HepG2 (cell line): ENCODE measurements around the gene MVK. TPM values are rescaled to one million over a fixed set of nuclear protein-coding genes. Genes with fewer than 3 reads are reported as not detected.

Source experiments
- ARNT2 ChIP-seq: sonication (generic); formaldehyde crosslinking; IDR thresholded peaks from 2 replicates; pipeline ENCODE4 v1.8.0; 2022; ENCODE audit warnings: mild to moderate bottlenecking, low read depth, missing genetic modification reagents, moderate library complexity
- CENPX ChIP-seq: sonication (generic); formaldehyde crosslinking; IDR thresholded peaks from 2 replicates; pipeline ENCODE4 v1.9.0; 2021; ENCODE audit warnings: mild to moderate bottlenecking, missing genetic modification reagents, moderate library complexity
- E2F2 ChIP-seq: sonication (generic); formaldehyde crosslinking; IDR thresholded peaks from 2 replicates; pipeline ENCODE4 v1.4.0; 2020; ENCODE audit warnings: missing genetic modification reagents, borderline replicate concordance
- ERF ChIP-seq: IDR thresholded peaks from 2 replicates; pipeline ENCODE4 v1.6.1; 2018; ENCODE audit warnings: missing biosample characterization, missing genetic modification reagents
- FOXP1 ChIP-seq, 2 experiments: fragments of 450-650 bp in 1 of 2; IDR thresholded peaks; 2 replicates each; pipeline ENCODE4 v1.6.1; 2017 to 2018; ENCODE audit warnings: antibody characterized with exemption in 1 of 2
- GTF2F1 ChIP-seq: fragments of 150-350 bp; IDR thresholded peaks from 2 replicates; pipeline ENCODE4 v1.6.1; 2014; ENCODE audit warnings: low read length
- HNRNPLL ChIP-seq: fragments of 200-400 bp; formaldehyde crosslinking; IDR thresholded peaks from 2 replicates; pipeline ENCODE4 v1.6.1; 2017; ENCODE audit warnings: mild to moderate bottlenecking, low read depth, low read length; ENCODE audit not compliant: poor library complexity, severe bottlenecking
- MTERF4 ChIP-seq: sonication (generic); formaldehyde crosslinking; IDR thresholded peaks from 2 replicates; pipeline ENCODE4 v1.8.0; 2023; ENCODE audit warnings: mild to moderate bottlenecking, missing genetic modification reagents
- MXI1 ChIP-seq: IDR thresholded peaks from 3 replicates; pipeline ENCODE4 v1.6.1; 2012; ENCODE audit warnings: low read depth, low read length, inconsistent platforms, borderline replicate concordance
- PATZ1 ChIP-seq: sonication (generic); formaldehyde crosslinking; IDR thresholded peaks from 2 replicates; pipeline ENCODE4 v1.4.0; 2020; ENCODE audit warnings: missing genetic modification reagents
- RFX1 ChIP-seq: fragments of 450-650 bp; IDR thresholded peaks from 2 replicates; pipeline ENCODE4 v1.6.1; 2017
- RFXANK ChIP-seq: IDR thresholded peaks from 2 replicates; pipeline ENCODE4 v1.6.1; 2016
- SIN3A ChIP-seq: IDR thresholded peaks from 2 replicates; pipeline ENCODE4 v1.6.1; 2011; ENCODE audit warnings: low read depth, mild to moderate bottlenecking, control low read depth, low read length, borderline replicate concordance
- SOX6 ChIP-seq, 2 experiments: fragments of 450-650 bp in 1 of 2; sonication (generic) in 1 of 2; formaldehyde crosslinking in 1 of 2; IDR thresholded peaks; 2 replicates each; pipeline versions ENCODE4 v1.4.0 to v1.6.1; 2017 to 2020; ENCODE audit warnings: antibody characterized with exemption in 1 of 2, mild to moderate bottlenecking in 1 of 2, missing genetic modification reagents in 1 of 2
- SP2 ChIP-seq: sonication (generic); formaldehyde crosslinking; IDR thresholded peaks from 2 replicates; pipeline ENCODE4 v1.5.1; 2020; ENCODE audit warnings: mild to moderate bottlenecking, missing genetic modification reagents
- THAP8 ChIP-seq: sonication (generic); formaldehyde crosslinking; IDR thresholded peaks from 2 replicates; pipeline ENCODE4 v1.5.1; 2020; ENCODE audit warnings: missing genetic modification reagents, mild to moderate bottlenecking, borderline replicate concordance
- WIZ ChIP-seq: sonication (generic); formaldehyde crosslinking; IDR thresholded peaks from 2 replicates; pipeline ENCODE4 v1.5.1; 2020; ENCODE audit warnings: mild to moderate bottlenecking, missing genetic modification reagents
- ZBTB21 ChIP-seq: sonication (generic); formaldehyde crosslinking; IDR thresholded peaks from 2 replicates; pipeline ENCODE4 v1.4.0; 2020; ENCODE audit warnings: missing genetic modification reagents
- ZFP82 ChIP-seq: sonication (generic); formaldehyde crosslinking; IDR thresholded peaks from 2 replicates; pipeline ENCODE4 v1.5.1; 2020; ENCODE audit warnings: mild to moderate bottlenecking, missing genetic modification reagents, borderline replicate concordance
- ZNF207 ChIP-seq: fragments of 450-650 bp; IDR thresholded peaks from 2 replicates; pipeline ENCODE4 v1.6.1; 2016; ENCODE audit warnings: antibody characterized with exemption, borderline replicate concordance
- ZNF550 ChIP-seq: sonication (generic); formaldehyde crosslinking; IDR thresholded peaks from 2 replicates; pipeline ENCODE4 v1.4.0; 2020; ENCODE audit warnings: mild to moderate bottlenecking, missing genetic modification reagents, borderline replicate concordance
- ZNF607 ChIP-seq: sonication (generic); formaldehyde crosslinking; IDR thresholded peaks from 2 replicates; pipeline ENCODE4 v1.5.1; 2020; ENCODE audit warnings: missing genetic modification reagents, mild to moderate bottlenecking, borderline replicate concordance
- polyA plus RNA-seq, 8 experiments: library from polyadenylated mRNA; depleted of rRNA in 3 of 8; stranded (reverse) in 7 of 8; unstranded in 1 of 8; fragments of >200 nt; fragmentation: Illumina TruSeq in 4 of 8; extraction: Trizol in 4 of 8; gene quantifications; 2 replicates each; pipeline versions ENCODE4 v1.2.1 to v1.2.3, GENCODE V29; 2011 to 2016; ENCODE audit warnings: low read depth in 4 of 8, missing spikeins in 1 of 8, mixed read lengths in 1 of 8; ENCODE audit not compliant: insufficient read depth in 1 of 8
- total RNA-seq, 5 experiments: library from RNA; depleted of rRNA; stranded (reverse); fragments of >200 nt; fragmentation: Illumina TruSeq; extraction: Trizol; gene quantifications; 2 replicates each; pipeline ENCODE4 v1.2.3, GENCODE V29; 2016; ENCODE audit warnings: low read depth in 1 of 5

The MVK gene
- total and polyA plus RNA-seq, 2 of the 13 experiments (the other 11 are each of a cell fraction or from before 2014, with no cell fraction given) = 11.6 to 66.9 TPM

GRCh38 chr12:109586385-109587296 is 13.0 kb downstream of the MVK start (continued):
- TF ChIP-seq ZNF607 = 0 out of 2 replicates have a peak, but pooled peaks have one; percentile 31
- TF ChIP-seq ERF (CRISPR knock-in tag) = no peak
- no peak for TF ChIP-seq MTERF4 (CRISPR knock-in tag)
- no peak for TF ChIP-seq THAP8 (CRISPR knock-in tag)
- no peak for TF ChIP-seq ZNF207
- no peak for TF ChIP-seq ZNF550 (CRISPR knock-in tag)
- TF ChIP-seq E2F2 (CRISPR knock-in tag) = no peak
- no peak for TF ChIP-seq FOXP1 (IDR thresholded peaks at IDR 0.05)
- peak; percentile 74; the same call in 1 of the 2 replicates for TF ChIP-seq FOXP1 (CRISPR knock-in tag; IDR thresholded peaks at IDR 0.05)
- TF ChIP-seq SP2 (CRISPR knock-in tag) = no peak
- TF ChIP-seq RFXANK (CRISPR knock-in tag) = no peak
- no peak for TF ChIP-seq HNRNPLL
- no peak for TF ChIP-seq RFX1
- peak; percentile 29; the same call in 1 of the 3 replicates for TF ChIP-seq MXI1
- TF ChIP-seq WIZ (CRISPR knock-in tag) = no peak
- no peak for TF ChIP-seq ARNT2
- TF ChIP-seq GTF2F1 = no peak
- TF ChIP-seq ZBTB21 (CRISPR knock-in tag) = no peak
- no peak for TF ChIP-seq CENPX (CRISPR knock-in tag)
- TF ChIP-seq ZFP82 (CRISPR knock-in tag) = no peak
- peak; percentile 50 for TF ChIP-seq PATZ1 (CRISPR knock-in tag)
- TF ChIP-seq SIN3A = 0 out of 2 replicates have a peak, but pooled peaks have one; percentile 32
- no peak for TF ChIP-seq SOX6 (IDR thresholded peaks at IDR 0.05)
- peak; percentile 9; the same call in 1 of the 2 replicates for TF ChIP-seq SOX6 (CRISPR knock-in tag; IDR thresholded peaks at IDR 0.05)
